ENCODE measurements around the gene TBL3. TPM values are rescaled to one million over a fixed set of nuclear protein-coding genes. Genes with fewer than 3 reads are reported as not detected.
A peak's percentile ranks its signal among the peaks of the same experiment; 100 is the strongest.

Gene TBL3
- total RNA-seq, 2 experiments from 2014 or later, result 12.7 to 15.5 TPM

GRCh38 chr16:1941162-1942046 lies 30.4 kb upstream of the TBL3 start:
- Histone ChIP-seq H3K27ac (ENCODE audit: low read depth in 1 of 2, low read length in 2 of 2) (no peak overlapping the region), H3K4me3 (ENCODE audit: low read length) (no peak overlapping the region), H3K36me3 (ENCODE audit: insufficient read depth, low read length) (peaks cover 20% of the 10 kb centered on the region), H3K27me3 (ENCODE audit: control insufficient read depth in 1 of 2, insufficient read depth in 2 of 2, low read length in 2 of 2) (no peaks in the 10 kb centered on the region), H3K4me1 (ENCODE audit: insufficient read depth, low read length) (peaks cover 28% of the 10 kb centered on the region), H3K9me3 (ENCODE audit: control insufficient read depth in 1 of 2, insufficient read depth in 1 of 2, low read length in 2 of 2) (no peaks in the 10 kb centered on the region)
- Mint-ChIP-seq H3K4me3 (peak overlapping the region; percentile 93), H3K9me3 (no peaks in the 10 kb centered on the region), H3K4me1 (ENCODE audit: low read depth) (peaks cover 18% of the 10 kb centered on the region), H3K36me3 (ENCODE audit: low read depth) (peaks cover 13% of the 10 kb centered on the region), H3K27ac (no peak overlapping the region), H3K27me3 (no peaks in the 10 kb centered on the region)
- CTCF ChIA-PET, result no interaction called here
- DNase-seq, result no peak
- no peak for ATAC-seq (ENCODE audit: poor library complexity)
- no peak for TF ChIP-seq CTCF (IDR thresholded peaks at IDR 0.05)
- intact Hi-C loops (cut with DNase I, micrococcal nuclease), result loop anchor here (5.0 kb wide), 3 partner anchors 51 to 174 kb away; partner anchors contain the start of genes NUBP2 (in 1 of the 2) and SPSB3 (in 1 of the 2)
- POLR2A ChIA-PET, result interaction anchor here (1.3 to 2.0 kb wide), 2 partner anchors 20 to 51 kb away, joined by 3 to 4 read pairs; no protein-coding TSS in a partner anchor

DNA sequence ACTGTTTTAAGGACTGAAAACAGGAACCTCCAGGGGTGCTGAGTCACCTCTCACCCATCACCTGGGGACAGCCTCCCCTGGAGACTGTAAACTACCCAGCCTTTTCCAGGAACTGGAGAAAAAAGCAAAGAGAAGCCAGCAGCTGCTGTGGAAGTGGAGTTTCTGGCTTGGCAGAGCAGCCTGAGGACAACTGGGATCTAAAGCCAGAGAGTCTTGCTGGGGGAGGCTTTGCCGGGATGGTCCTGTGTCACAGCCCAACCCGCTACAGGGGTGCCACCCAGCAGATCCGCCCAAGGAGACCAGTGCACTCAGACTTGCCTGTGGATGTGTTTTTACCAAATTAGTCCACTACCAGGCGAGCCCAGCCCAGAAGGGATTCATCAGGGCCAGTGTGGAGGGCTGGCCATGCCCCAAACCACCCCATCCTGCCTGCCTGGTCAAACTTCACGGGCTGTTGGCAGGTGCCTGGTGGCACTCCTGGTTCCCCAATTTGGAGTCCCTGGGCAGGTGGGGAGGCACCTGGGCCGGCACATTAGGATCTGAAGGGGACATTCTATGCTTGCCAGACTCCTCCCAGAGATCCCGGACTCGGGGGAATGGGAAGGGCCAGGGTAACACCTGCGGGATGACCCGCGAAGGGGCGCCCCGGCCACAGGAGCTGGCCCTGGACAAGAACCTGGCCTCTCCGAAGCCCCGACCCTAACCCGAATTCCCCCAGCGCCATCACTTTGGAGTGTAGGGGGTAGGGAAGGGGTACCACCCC lies 29.6 kb upstream of the TBL3 start:
- TF ChIP-seq CTCF (IDR thresholded peaks at IDR 0.05), result no peak
- Mint-ChIP-seq H3K27ac (no peak overlapping the region), H3K27me3 (no peaks in the 10 kb centered on the region), H3K9me3 (no peaks in the 10 kb centered on the region), H3K36me3 (ENCODE audit: low read depth) (peaks cover 13% of the 10 kb centered on the region), H3K4me3 (peak overlapping the region; percentile 93), H3K4me1 (ENCODE audit: low read depth) (peaks cover 18% of the 10 kb centered on the region)
- intact Hi-C loops (cut with DNase I, micrococcal nuclease), result loop anchor here (5.0 kb wide), 3 partner anchors 50 to 175 kb away; partner anchors contain the start of genes NUBP2 (in 1 of the 2) and SPSB3 (in 1 of the 2)
- DNase-seq (peak in 1 of 14 experiments; percentile 44), ATAC-seq (ENCODE audit: poor library complexity) (no peak)
- Histone ChIP-seq H3K36me3 (ENCODE audit: insufficient read depth, low read length) (peaks cover 20% of the 10 kb centered on the region), H3K27me3 (ENCODE audit: control insufficient read depth in 1 of 2, insufficient read depth in 2 of 2, low read length in 2 of 2) (no peaks in the 10 kb centered on the region), H3K9me3 (ENCODE audit: control insufficient read depth in 1 of 2, insufficient read depth in 1 of 2, low read length in 2 of 2) (no peaks in the 10 kb centered on the region), H3K4me1 (ENCODE audit: insufficient read depth, low read length) (peaks cover 28% of the 10 kb centered on the region), H3K27ac (ENCODE audit: low read depth in 1 of 2, low read length in 2 of 2) (no peak overlapping the region), H3K4me3 (ENCODE audit: low read length) (peak overlapping the region; percentile 92)
- ChIA-PET CTCF (no interaction called here), POLR2A (interaction anchor here (0.7 to 1.6 kb wide), 3 partner anchors 23 to 115 kb away, joined by 3 to 23 read pairs (median 3); partner anchors contain the start of genes FAHD1, HAGH and RPS2)

All from CD4-positive, alpha-beta T cell (primary cell).